ENCODE measurements around the gene COMT. TPM values are rescaled to one million over a fixed set of nuclear protein-coding genes. Genes with fewer than 3 reads are reported as not detected.
"Not testable (repeated sequence)": the region's sequence is repeated elsewhere in the genome, so short reads cannot be mapped to it uniquely, and the experiment has no call there.

The COMT gene
- total and polyA plus RNA-seq, 3 donors from 2014 or later = 147 to 427 (median 278) TPM

DNA sequence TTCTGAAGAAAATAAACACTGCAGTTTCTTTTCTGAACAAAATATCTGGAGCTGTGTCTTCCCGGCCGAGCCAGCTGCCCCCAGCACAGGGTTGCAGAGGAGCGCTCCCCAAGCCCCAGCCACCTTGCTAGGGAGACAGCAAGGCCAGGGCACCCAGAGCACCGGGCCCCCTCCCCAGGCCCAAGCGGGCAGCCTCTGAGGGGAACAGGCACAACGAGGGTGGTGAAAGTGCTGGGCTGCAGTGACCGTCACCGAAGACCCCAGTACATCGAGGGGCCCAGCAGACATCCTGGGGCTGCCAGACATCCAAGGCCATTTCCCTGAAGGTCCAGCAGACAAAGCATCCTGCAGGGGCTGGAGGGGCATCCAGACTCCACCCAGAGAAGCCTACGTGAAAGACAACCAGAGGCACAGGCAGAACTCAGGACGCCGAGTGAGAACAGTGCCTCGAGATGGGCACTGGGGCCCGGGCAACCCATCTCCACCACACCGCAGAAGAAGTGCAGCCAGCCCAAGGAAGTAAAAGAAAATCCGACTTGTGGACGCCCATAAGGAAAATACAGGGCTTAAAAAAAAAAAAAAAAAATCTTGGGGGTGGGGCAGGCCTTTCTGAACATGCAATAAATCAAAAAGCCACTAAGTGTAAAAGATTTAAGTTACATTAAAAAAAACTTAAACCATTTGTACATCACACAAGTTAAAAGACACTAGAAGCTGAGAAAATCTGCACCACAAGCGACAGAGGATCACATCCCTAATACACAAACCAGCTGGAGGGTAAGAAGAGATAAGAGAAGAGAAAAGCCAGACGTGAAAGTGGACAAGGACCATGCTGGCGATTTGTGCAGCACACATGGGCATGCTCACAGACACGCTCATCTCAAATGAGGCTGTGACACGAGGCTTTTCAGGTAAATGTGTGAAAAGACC, 36.0 kb upstream of the COMT start:
- H3K4me3 ChIP-seq = no peak overlapping the region
- intact Hi-C loops (cut with DNase I; ENCODE audit: low total_unique reads) = no loop called here
- WGBS, 2 donors = 67 to 69% methylated on average over 18 to 22 of the region's 22 CpGs

GRCh38 chr22:19906864-19907263, 34.7 kb upstream of the COMT start:
- H3K4me1 ChIP-seq; H3K4me3 ChIP-seq; H3K36me3 ChIP-seq (ENCODE audit: low read depth, missing control alignments); DNase-seq; H3K27me3 ChIP-seq; H3K27ac ChIP-seq; H3K9me3 ChIP-seq; intact Hi-C loops (cut with DNase I; ENCODE audit: low total_unique reads): not testable (repeated sequence)
- 91 to 92% methylated on average over 25 of the region's 25 CpGs for whole genome bisulfite sequencing, 2 donors

More for the DNA sequence above, 36.0 kb upstream of the COMT start:
- H3K36me3 ChIP-seq (ENCODE audit: low read depth, missing control alignments) = no peaks in the 10 kb centered on the region
- no peaks in the 10 kb centered on the region for H3K27me3 ChIP-seq
- no peaks in the 10 kb centered on the region for H3K9me3 ChIP-seq
- peaks cover 7% of the 10 kb centered on the region for H3K4me1 ChIP-seq
- TF ChIP-seq CTCF (IDR thresholded peaks at IDR 0.05) (no peak), POLR2A (IDR thresholded peaks at IDR 0.05) (no peak)
- DNase-seq = no peak
- no peak overlapping the region for H3K27ac ChIP-seq

- WGBS, 2 donors = 92 to 94% methylated on average over 10 to 16 of the region's 16 CpGs
- H3K36me3 ChIP-seq (ENCODE audit: low read depth, missing control alignments); H3K9me3 ChIP-seq; H3K27me3 ChIP-seq; H3K27ac ChIP-seq; H3K4me1 ChIP-seq; DNase-seq; intact Hi-C loops (cut with DNase I; ENCODE audit: low total_unique reads); H3K4me3 ChIP-seq: not testable (repeated sequence)
Measured at GRCh38 chr22:19907902-19908301, 33.7 kb upstream of the COMT start.

- Histone ChIP-seq H3K4me3 (no peak overlapping the region), H3K27ac (no peak overlapping the region), H3K9me3 (no peaks in the 10 kb centered on the region), H3K27me3 (no peaks in the 10 kb centered on the region), H3K4me1 (peaks cover 1% of the 10 kb centered on the region), H3K36me3 (ENCODE audit: low read depth, missing control alignments) (no peaks in the 10 kb centered on the region)
- intact Hi-C loops (cut with DNase I; ENCODE audit: low total_unique reads) = loop anchor here (5.0 kb wide), 1 partner anchor 177 kb away; no protein-coding TSS in a partner anchor
- DNase-seq = peak; percentile 92
- TF ChIP-seq POLR2A (IDR thresholded peaks at IDR 0.05) (no peak), CTCF (IDR thresholded peaks at IDR 0.05) (peak; percentile 76 to 87 (median 77))
- 47 to 52% methylated on average over 4 to 6 of the region's 6 CpGs for WGBS, 2 donors
Measured at GRCh38 chr22:19909350-19910179, 32.0 kb upstream of the COMT start.

- H3K4me3 ChIP-seq = no peak overlapping the region
- no peak overlapping the region for H3K27ac ChIP-seq
- DNase-seq = no peak
- H3K27me3 ChIP-seq = no peaks in the 10 kb centered on the region
- intact Hi-C loops (cut with DNase I; ENCODE audit: low total_unique reads) = loop anchor here (5.0 kb wide), 1 partner anchor 178 kb away; no protein-coding TSS in a partner anchor
- no peaks in the 10 kb centered on the region for H3K4me1 ChIP-seq
- WGBS, 2 donors = 35 to 58% methylated on average over 2 to 4 of the region's 4 CpGs
- TF ChIP-seq POLR2A (IDR thresholded peaks at IDR 0.05) (no peak), CTCF (IDR thresholded peaks at IDR 0.05) (peak in 1 of 3 experiments; percentile 3)
- no peaks in the 10 kb centered on the region for H3K36me3 ChIP-seq (ENCODE audit: low read depth, missing control alignments)
- no peaks in the 10 kb centered on the region for H3K9me3 ChIP-seq
Measured at GRCh38 chr22:19910180-19910744, 31.3 kb upstream of the COMT start.
